ENCODE results near the gene RAD51AP2. TPM values are rescaled to one million over a fixed set of nuclear protein-coding genes. Genes with fewer than 3 reads are reported as not detected.
A peak's percentile ranks its signal among the peaks of the same experiment; 100 is the strongest.

RAD51AP2 gene
- total RNA-seq, 1 donor from 2014 or later = 0.04 TPM

- DNase-seq (ENCODE audit: low read depth) = no peak
- H3K27me3 ChIP-seq (ENCODE audit: control insufficient read depth, insufficient read depth, low read length) = no peaks in the 10 kb centered on the region
- no peak overlapping the region for H3K4me3 ChIP-seq (ENCODE audit: low read depth, low read length)
- TF ChIP-seq, protein P1, sequence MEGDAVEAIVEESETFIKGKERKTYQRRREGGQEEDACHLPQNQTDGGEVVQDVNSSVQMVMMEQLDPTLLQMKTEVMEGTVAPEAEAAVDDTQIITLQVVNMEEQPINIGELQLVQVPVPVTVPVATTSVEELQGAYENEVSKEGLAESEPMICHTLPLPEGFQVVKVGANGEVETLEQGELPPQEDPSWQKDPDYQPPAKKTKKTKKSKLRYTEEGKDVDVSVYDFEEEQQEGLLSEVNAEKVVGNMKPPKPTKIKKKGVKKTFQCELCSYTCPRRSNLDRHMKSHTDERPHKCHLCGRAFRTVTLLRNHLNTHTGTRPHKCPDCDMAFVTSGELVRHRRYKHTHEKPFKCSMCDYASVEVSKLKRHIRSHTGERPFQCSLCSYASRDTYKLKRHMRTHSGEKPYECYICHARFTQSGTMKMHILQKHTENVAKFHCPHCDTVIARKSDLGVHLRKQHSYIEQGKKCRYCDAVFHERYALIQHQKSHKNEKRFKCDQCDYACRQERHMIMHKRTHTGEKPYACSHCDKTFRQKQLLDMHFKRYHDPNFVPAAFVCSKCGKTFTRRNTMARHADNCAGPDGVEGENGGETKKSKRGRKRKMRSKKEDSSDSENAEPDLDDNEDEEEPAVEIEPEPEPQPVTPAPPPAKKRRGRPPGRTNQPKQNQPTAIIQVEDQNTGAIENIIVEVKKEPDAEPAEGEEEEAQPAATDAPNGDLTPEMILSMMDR (IDR thresholded peaks at IDR 0.05; ENCODE audit: insufficient read depth, low read length, poor library complexity, severe bottlenecking) = no peak
- H3K36me3 ChIP-seq (ENCODE audit: control insufficient read depth, insufficient read depth, low read length) = no peaks in the 10 kb centered on the region
These were observed 34.7 kb downstream of the RAD51AP2 start for GRCh38 chr2:17483496-17483895.

DNA sequence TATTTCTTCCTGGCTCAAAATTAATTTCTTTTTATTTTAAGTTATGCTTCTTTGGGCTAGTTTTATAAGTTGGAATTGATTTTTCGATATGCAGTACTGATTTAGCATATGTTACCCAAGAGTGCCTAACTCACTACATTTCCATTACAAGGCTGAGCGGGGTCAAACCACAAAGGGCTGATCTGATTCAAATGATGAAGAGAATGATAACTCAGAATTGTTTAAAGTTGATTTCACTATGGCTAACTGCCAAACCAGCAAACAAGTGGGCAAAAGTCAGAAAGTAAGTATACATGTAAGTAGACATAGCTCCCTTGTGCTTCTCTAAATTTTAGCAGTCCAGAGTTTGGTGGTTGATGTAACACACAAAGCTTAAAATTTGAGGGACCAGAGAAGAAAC, 35.6 kb downstream of the RAD51AP2 start:
- Histone ChIP-seq H3K27me3 (ENCODE audit: control insufficient read depth, insufficient read depth, low read length) (no peaks in the 10 kb centered on the region), H3K36me3 (ENCODE audit: control insufficient read depth, insufficient read depth, low read length) (no peaks in the 10 kb centered on the region), H3K4me3 (ENCODE audit: low read depth, low read length) (no peak overlapping the region)
- TF ChIP-seq, protein P1 (IDR thresholded peaks at IDR 0.05; ENCODE audit: insufficient read depth, low read length, poor library complexity, severe bottlenecking) = no peak
- DNase-seq (ENCODE audit: low read depth) = no peak

GRCh38 chr2:17479875-17480274, 38.4 kb downstream of the RAD51AP2 start:
- Histone ChIP-seq H3K4me3 (ENCODE audit: low read depth, low read length) (no peak overlapping the region), H3K27me3 (ENCODE audit: control insufficient read depth, insufficient read depth, low read length) (no peaks in the 10 kb centered on the region), H3K36me3 (ENCODE audit: control insufficient read depth, insufficient read depth, low read length) (no peaks in the 10 kb centered on the region)
- DNase-seq (ENCODE audit: low read depth) = peak; percentile 5
- TF ChIP-seq, protein P1 (IDR thresholded peaks at IDR 0.05; ENCODE audit: insufficient read depth, low read length, poor library complexity, severe bottlenecking) = no peak

- TF ChIP-seq, protein P1 (IDR thresholded peaks at IDR 0.05; ENCODE audit: insufficient read depth, low read length, poor library complexity, severe bottlenecking) = no peak
- DNase-seq (ENCODE audit: low read depth) = no peak
- Histone ChIP-seq H3K27me3 (ENCODE audit: control insufficient read depth, insufficient read depth, low read length) (no peaks in the 10 kb centered on the region), H3K36me3 (ENCODE audit: control insufficient read depth, insufficient read depth, low read length) (no peaks in the 10 kb centered on the region), H3K4me3 (ENCODE audit: low read depth, low read length) (no peak overlapping the region)
These were observed 41.4 kb downstream of the RAD51AP2 start for GRCh38 chr2:17476830-17477229.

GRCh38 chr2:17476064-17476463, 42.2 kb downstream of the RAD51AP2 start:
- TF ChIP-seq, protein P1 (IDR thresholded peaks at IDR 0.05; ENCODE audit: insufficient read depth, low read length, poor library complexity, severe bottlenecking) = no peak
- H3K27me3 ChIP-seq (ENCODE audit: control insufficient read depth, insufficient read depth, low read length) = no peaks in the 10 kb centered on the region
- H3K36me3 ChIP-seq (ENCODE audit: control insufficient read depth, insufficient read depth, low read length) = no peaks in the 10 kb centered on the region
- no peak for DNase-seq (ENCODE audit: low read depth)
- no peak overlapping the region for H3K4me3 ChIP-seq (ENCODE audit: low read depth, low read length)

DNA sequence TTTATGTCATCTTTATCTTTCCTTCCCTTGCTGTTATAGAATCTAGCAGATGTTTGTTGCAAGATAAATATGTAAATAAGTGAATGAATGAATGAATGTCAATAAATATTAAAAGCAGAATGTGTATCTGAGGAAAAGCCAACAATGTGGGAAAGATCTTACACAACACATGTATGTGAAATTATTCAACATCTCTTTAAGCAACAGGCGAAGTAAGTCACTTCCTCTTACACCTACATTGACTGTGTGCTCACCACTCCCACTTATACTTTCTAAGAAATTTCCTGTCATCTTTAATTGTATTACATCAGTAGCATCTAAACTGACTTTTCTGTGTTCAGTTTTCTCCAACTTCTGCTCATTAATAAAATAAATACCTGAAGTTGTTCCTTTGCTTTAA, 43.0 kb downstream of the RAD51AP2 start:
- TF ChIP-seq, protein P1 (IDR thresholded peaks at IDR 0.05; ENCODE audit: insufficient read depth, low read length, poor library complexity, severe bottlenecking) = no peak
- Histone ChIP-seq H3K27me3 (ENCODE audit: control insufficient read depth, insufficient read depth, low read length) (no peaks in the 10 kb centered on the region), H3K36me3 (ENCODE audit: control insufficient read depth, insufficient read depth, low read length) (no peaks in the 10 kb centered on the region), H3K4me3 (ENCODE audit: low read depth, low read length) (no peak overlapping the region)
- no peak for DNase-seq (ENCODE audit: low read depth)

All from kidney epithelial cell (primary cell).